RPMI8226 (cell line): Measurements from ENCODE around the gene ARHGAP4.

Experiments
- DNase-seq: peaks from one replicate; pipeline ENCODE4 v3.0.0-alpha.2; 2015

Gene ARHGAP4

GRCh38 chrX:153877571-153878261 lies 48.3 kb downstream of the ARHGAP4 start:
- DNase-seq = no peak

- no peak for DNase-seq
Measured at GRCh38 chrX:153876112-153876491, 50.0 kb downstream of the ARHGAP4 start.

- peak; percentile 61 for DNase-seq
Measured at GRCh38 chrX:153875391-153876111, 50.5 kb downstream of the ARHGAP4 start.

- DNase-seq = no peak
Measured at GRCh38 chrX:153874366-153875125, 51.5 kb downstream of the ARHGAP4 start.

- DNase-seq = no peak
Measured at GRCh38 chrX:153874085-153874365, 52.0 kb downstream of the ARHGAP4 start.

GRCh38 chrX:153873282-153874084 lies 52.6 kb downstream of the ARHGAP4 start:
- no peak for DNase-seq

- no peak for DNase-seq
Measured at GRCh38 chrX:153871946-153872878, 53.9 kb downstream of the ARHGAP4 start.

GRCh38 chrX:153871451-153871850 lies 54.6 kb downstream of the ARHGAP4 start:
- DNase-seq = no peak

- DNase-seq = no peak
Measured at GRCh38 chrX:153870791-153871360, 55.2 kb downstream of the ARHGAP4 start.

- no peak for DNase-seq
Measured at GRCh38 chrX:153870288-153870690, 55.8 kb downstream of the ARHGAP4 start.

- no peak for DNase-seq
Measured at GRCh38 chrX:153869473-153870287, 56.4 kb downstream of the ARHGAP4 start.

- no peak for DNase-seq
Measured at GRCh38 chrX:153868576-153869472, 57.2 kb downstream of the ARHGAP4 start.

GRCh38 chrX:153867671-153868070 lies 58.4 kb downstream of the ARHGAP4 start:
- no peak for DNase-seq

GRCh38 chrX:153867139-153867538 lies 58.9 kb downstream of the ARHGAP4 start:
- no peak for DNase-seq

GRCh38 chrX:153866302-153867019 lies 59.6 kb downstream of the ARHGAP4 start:
- DNase-seq = no peak

- DNase-seq = no peak
Measured at GRCh38 chrX:153865685-153866084, 60.4 kb downstream of the ARHGAP4 start.

GRCh38 chrX:153865321-153865580 lies 60.8 kb downstream of the ARHGAP4 start:
- no peak for DNase-seq

GRCh38 chrX:153864561-153865320 lies 61.3 kb downstream of the ARHGAP4 start:
- DNase-seq = no peak
